ENCODE results near the gene OSMR. TPM values are rescaled to one million over a fixed set of nuclear protein-coding genes. Genes with fewer than 3 reads are reported as not detected.

OSMR gene
- total and polyA plus RNA-seq, 2 donors (not counting 3 experiments of a cell fraction or from before 2014, with no cell fraction given): 6.1 to 19.7 TPM

DNA sequence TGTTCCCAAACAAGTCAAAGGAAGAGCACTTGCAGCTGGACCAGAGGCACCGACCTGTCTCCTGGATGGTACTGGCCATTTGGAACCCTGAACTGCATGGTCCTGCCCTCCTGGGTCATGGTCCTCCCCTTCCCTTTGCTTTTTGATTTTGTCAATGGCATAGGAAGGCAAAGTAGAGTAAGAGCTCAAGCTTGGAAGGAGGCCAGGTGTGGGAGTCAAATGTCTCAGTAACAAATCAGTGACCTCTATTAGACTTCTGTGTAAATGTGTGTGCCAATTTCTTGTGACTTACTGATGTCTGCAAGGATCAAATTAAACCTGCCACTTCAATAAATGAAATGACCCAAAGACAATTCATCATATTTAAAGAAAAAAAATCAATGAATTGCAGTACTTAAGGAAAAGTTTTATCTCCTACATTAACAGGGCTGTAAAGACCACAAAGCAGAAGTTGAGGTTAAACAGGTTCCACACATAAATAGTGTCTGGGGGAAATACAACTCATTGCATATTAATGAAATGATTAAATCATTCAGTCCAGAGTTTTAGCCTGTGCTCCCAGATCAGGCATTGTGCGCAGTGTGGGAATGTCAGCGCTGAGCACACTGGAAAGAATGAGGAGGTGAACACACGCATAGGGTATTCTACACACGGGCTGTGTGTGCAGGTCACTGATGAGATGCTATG, 32.7 kb downstream of the OSMR start:
- CTCF ChIA-PET: no interaction called here
- no peak for DNase-seq (ENCODE audit: low read depth, low spot score)
- POLR2A ChIA-PET: no interaction called here
- no peaks in the 10 kb centered on the region for H3K9me3 ChIP-seq (replicated peaks; ENCODE audit: control insufficient read depth, insufficient read depth, low read length)
- H3K27ac ChIP-seq (ENCODE audit: insufficient read depth, low read depth, low read length): no peak overlapping the region
- no peak overlapping the region for H3K4me2 ChIP-seq (ENCODE audit: insufficient read depth, low read length)
- no peaks in the 10 kb centered on the region for H4K20me1 ChIP-seq (replicated peaks; ENCODE audit: control insufficient read depth, extremely low read depth, insufficient read depth, low read length)
- dilution Hi-C loops (cut with MboI; ENCODE audit: extremely low pct_ligation_motif_present, low sequenced_read_pairs): no loop called here
- H3K4me3 ChIP-seq (replicated peaks in 1 of 3; ENCODE audit: insufficient read depth in 1 of 3, low read depth in 1 of 3, low read length in 3 of 3): no peak overlapping the region
- no peaks in the 10 kb centered on the region for H3K79me2 ChIP-seq (ENCODE audit: control insufficient read depth, insufficient read depth, low read length)
- H3K27me3 ChIP-seq (ENCODE audit: control insufficient read depth in 2 of 2, insufficient read depth in 2 of 2, low read length in 2 of 2): peaks cover 0 to 2% of the 10 kb centered on the region in 2 experiments
- intact Hi-C loops (cut with micrococcal nuclease): no loop called here
- no peaks in the 10 kb centered on the region for H3K9me1 ChIP-seq (replicated peaks; ENCODE audit: control insufficient read depth, extremely low read depth, insufficient read depth, low read length)
- peaks cover 0 to 3% of the 10 kb centered on the region in 2 experiments for H3K36me3 ChIP-seq (ENCODE audit: control insufficient read depth in 2 of 2, extremely low read depth in 1 of 2, insufficient read depth in 2 of 2, low read length in 2 of 2)
- H2AFZ ChIP-seq (ENCODE audit: low read depth, low read length): no peak overlapping the region
- H3K9ac ChIP-seq (replicated peaks; ENCODE audit: extremely low read depth, insufficient read depth, low read length): no peak overlapping the region
- FAIRE-seq: no peak
- H3K4me1 ChIP-seq (ENCODE audit: control insufficient read depth, extremely low read depth, insufficient read depth, low read length): peaks cover 4% of the 10 kb centered on the region
- BruUV-seq (replicated peaks): no TSS peak
- no peak for TF ChIP-seq POLR2A (IDR thresholded peaks at IDR 0.05; ENCODE audit: low read depth, low read length)
- TF ChIP-seq FOS (IDR thresholded peaks at IDR 0.05; ENCODE audit: borderline replicate concordance, insufficient read depth, low read length): no peak
- TF ChIP-seq, protein P1, sequence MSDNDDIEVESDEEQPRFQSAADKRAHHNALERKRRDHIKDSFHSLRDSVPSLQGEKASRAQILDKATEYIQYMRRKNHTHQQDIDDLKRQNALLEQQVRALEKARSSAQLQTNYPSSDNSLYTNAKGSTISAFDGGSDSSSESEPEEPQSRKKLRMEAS (IDR thresholded peaks at IDR 0.05; ENCODE audit: insufficient read depth, insufficient read length): no peak
- TF ChIP-seq, protein P2, sequence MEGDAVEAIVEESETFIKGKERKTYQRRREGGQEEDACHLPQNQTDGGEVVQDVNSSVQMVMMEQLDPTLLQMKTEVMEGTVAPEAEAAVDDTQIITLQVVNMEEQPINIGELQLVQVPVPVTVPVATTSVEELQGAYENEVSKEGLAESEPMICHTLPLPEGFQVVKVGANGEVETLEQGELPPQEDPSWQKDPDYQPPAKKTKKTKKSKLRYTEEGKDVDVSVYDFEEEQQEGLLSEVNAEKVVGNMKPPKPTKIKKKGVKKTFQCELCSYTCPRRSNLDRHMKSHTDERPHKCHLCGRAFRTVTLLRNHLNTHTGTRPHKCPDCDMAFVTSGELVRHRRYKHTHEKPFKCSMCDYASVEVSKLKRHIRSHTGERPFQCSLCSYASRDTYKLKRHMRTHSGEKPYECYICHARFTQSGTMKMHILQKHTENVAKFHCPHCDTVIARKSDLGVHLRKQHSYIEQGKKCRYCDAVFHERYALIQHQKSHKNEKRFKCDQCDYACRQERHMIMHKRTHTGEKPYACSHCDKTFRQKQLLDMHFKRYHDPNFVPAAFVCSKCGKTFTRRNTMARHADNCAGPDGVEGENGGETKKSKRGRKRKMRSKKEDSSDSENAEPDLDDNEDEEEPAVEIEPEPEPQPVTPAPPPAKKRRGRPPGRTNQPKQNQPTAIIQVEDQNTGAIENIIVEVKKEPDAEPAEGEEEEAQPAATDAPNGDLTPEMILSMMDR (IDR thresholded peaks at IDR 0.05; ENCODE audit: extremely low read depth in 1 of 2, insufficient read depth in 1 of 2, low read depth in 1 of 2, low read length in 2 of 2): no peak
- TF ChIP-seq MYC (IDR thresholded peaks at IDR 0.05; ENCODE audit: low read depth, low read length): no peak

- TF ChIP-seq FOS (IDR thresholded peaks at IDR 0.05; ENCODE audit: borderline replicate concordance, insufficient read depth, low read length) (no peak), EZH2 (IDR thresholded peaks at IDR 0.05; ENCODE audit: borderline replicate concordance, low read depth, low read length, severe bottlenecking) (no peak), MYC (IDR thresholded peaks at IDR 0.05; ENCODE audit: low read depth, low read length) (no peak), JUN (IDR thresholded peaks at IDR 0.05; ENCODE audit: borderline replicate concordance, insufficient read depth, insufficient read length, low read depth) (no peak), GATA2 (IDR thresholded peaks at IDR 0.05; ENCODE audit: insufficient read depth, insufficient read length, low read depth, low read length) (no peak), POLR2AphosphoS5 (IDR thresholded peaks at IDR 0.05; ENCODE audit: insufficient read depth, low read depth, low read length) (no peak), POLR2A (IDR thresholded peaks at IDR 0.05; ENCODE audit: low read depth, low read length) (no peak)
- TF ChIP-seq, protein P2 (IDR thresholded peaks at IDR 0.05; ENCODE audit: extremely low read depth in 1 of 2, insufficient read depth in 1 of 2, low read depth in 1 of 2, low read length in 2 of 2): no peak
- TF ChIP-seq, protein P1 (IDR thresholded peaks at IDR 0.05; ENCODE audit: insufficient read depth, insufficient read length): no peak
- Histone ChIP-seq H3K79me2 (ENCODE audit: control insufficient read depth, insufficient read depth, low read length) (no peaks in the 10 kb centered on the region), H3K4me2 (ENCODE audit: insufficient read depth, low read length) (no peak overlapping the region), H2AFZ (ENCODE audit: low read depth, low read length) (no peak overlapping the region), H3K27me3 (ENCODE audit: control insufficient read depth in 2 of 2, insufficient read depth in 2 of 2, low read length in 2 of 2) (peaks cover 0 to 2% of the 10 kb centered on the region in 2 experiments), H4K20me1 (replicated peaks; ENCODE audit: control insufficient read depth, extremely low read depth, insufficient read depth, low read length) (no peaks in the 10 kb centered on the region), H3K9me1 (replicated peaks; ENCODE audit: control insufficient read depth, extremely low read depth, insufficient read depth, low read length) (no peaks in the 10 kb centered on the region), H3K9ac (replicated peaks; ENCODE audit: extremely low read depth, insufficient read depth, low read length) (no peak overlapping the region), H3K27ac (ENCODE audit: insufficient read depth, low read depth, low read length) (no peak overlapping the region), H3K4me3 (replicated peaks in 1 of 3; ENCODE audit: insufficient read depth in 1 of 3, low read depth in 1 of 3, low read length in 3 of 3) (no peak overlapping the region), H3K9me3 (replicated peaks; ENCODE audit: control insufficient read depth, insufficient read depth, low read length) (no peaks in the 10 kb centered on the region), H3K4me1 (ENCODE audit: control insufficient read depth, extremely low read depth, insufficient read depth, low read length) (peaks cover 10% of the 10 kb centered on the region), H3K36me3 (ENCODE audit: control insufficient read depth in 2 of 2, extremely low read depth in 1 of 2, insufficient read depth in 2 of 2, low read length in 2 of 2) (peaks cover 0 to 3% of the 10 kb centered on the region in 2 experiments)
- CTCF ChIA-PET: no interaction called here
- dilution Hi-C loops (cut with MboI; ENCODE audit: extremely low pct_ligation_motif_present, low sequenced_read_pairs) (no loop called here), intact Hi-C loops (cut with micrococcal nuclease) (no loop called here)
- DNase-seq (ENCODE audit: low read depth, low spot score) (no peak), FAIRE-seq (no peak)
- BruUV-seq (replicated peaks): no TSS peak
- POLR2A ChIA-PET: no interaction called here
Measured at GRCh38 chr5:38879078-38879460, 33.3 kb downstream of the OSMR start.
